OCI-LY1 (cell line): ENCODE results near the gene MICU1.
"Not testable (repeated sequence)": the region's sequence is repeated elsewhere in the genome, so short reads cannot be mapped to it uniquely, and the experiment has no call there.

ENCODE experiments used
- H2AFZ ChIP-seq: fragments of 200-600 bp; sonication (generic), shearing (Covaris generic); 2 replicates; pipeline ENCODE4 v1.6.0; 2014; ENCODE audit warnings: antibody characterized with exemption, mild to moderate bottlenecking, low read length
- H3F3A ChIP-seq: fragments of 200-600 bp; sonication (generic), shearing (Covaris generic); 2 replicates; pipeline ENCODE4 v1.6.0; 2014; ENCODE audit warnings: mild to moderate bottlenecking, antibody characterized with exemption, low read length, moderate library complexity; ENCODE audit not compliant: insufficient read depth
- H3K27ac ChIP-seq: fragments of 200-600 bp; sonication (generic); 2 replicates; pipeline ENCODE4 v1.5.1; 2014; ENCODE audit warnings: low read length, mixed run types, mild to moderate bottlenecking, low read depth; ENCODE audit not compliant: poor library complexity, severe bottlenecking
- H3K27me3 ChIP-seq: fragments of 200-600 bp; sonication (generic); 2 replicates; pipeline ENCODE4 v1.6.0; 2014; ENCODE audit warnings: antibody characterized with exemption, mild to moderate bottlenecking, low read length, moderate library complexity; ENCODE audit not compliant: insufficient read depth
- H3K36me3 ChIP-seq: fragments of 200-600 bp; sonication (generic); 2 replicates; pipeline ENCODE4 v1.6.1; 2014; ENCODE audit warnings: mild to moderate bottlenecking, antibody characterized with exemption, low read length, moderate library complexity, mixed read lengths; ENCODE audit not compliant: insufficient read depth
- H3K4me1 ChIP-seq: fragments of 200-600 bp; sonication (generic); 2 replicates; pipeline ENCODE4 v1.5.1; 2014; ENCODE audit warnings: mild to moderate bottlenecking, low read length, moderate library complexity; ENCODE audit not compliant: insufficient read depth, severe bottlenecking
- H3K4me2 ChIP-seq: fragments of 200-600 bp; sonication (generic), shearing (Covaris generic); 2 replicates; pipeline ENCODE4 v1.6.1; 2014; ENCODE audit warnings: low read length
- H3K4me3 ChIP-seq: fragments of 200-600 bp; sonication (generic); 2 replicates; pipeline ENCODE4 v1.5.1; 2014; ENCODE audit warnings: low read length, low read depth, mild to moderate bottlenecking, mixed read lengths; ENCODE audit not compliant: poor library complexity, severe bottlenecking
- H3K79me2 ChIP-seq: fragments of 200-600 bp; shearing (Covaris generic); 2 replicates; pipeline ENCODE4 v1.6.1; 2016; ENCODE audit warnings: mixed run types, low read length, mixed read lengths; ENCODE audit not compliant: insufficient read depth
- H3K9ac ChIP-seq: fragments of 200-600 bp; sonication (generic), shearing (Covaris generic); 2 replicates; pipeline ENCODE4 v1.6.1; 2014; ENCODE audit warnings: mild to moderate bottlenecking, low read length, mixed read lengths
- H3K9me2 ChIP-seq: fragments of 200-600 bp; sonication (generic), shearing (Covaris generic); 2 replicates; pipeline ENCODE4 v1.6.1; 2014; ENCODE audit warnings: low read depth, mild to moderate bottlenecking, low read length, mixed read lengths
- H3K9me3 ChIP-seq: fragments of 200-600 bp; shearing (Covaris generic); 2 replicates; pipeline ENCODE4 v1.6.1; 2014; ENCODE audit warnings: low read length, mixed read lengths
- H4K20me1 ChIP-seq: fragments of 200-600 bp; sonication (generic), shearing (Covaris generic); 2 replicates; pipeline ENCODE4 v1.6.0; 2016; ENCODE audit warnings: mild to moderate bottlenecking, low read length; ENCODE audit not compliant: insufficient read depth
- EZH2 ChIP-seq: fragments of 200-600 bp; sonication (generic), shearing (Covaris generic); IDR thresholded peaks from 2 replicates; pipeline ENCODE4 v1.8.0; 2017; ENCODE audit warnings: borderline replicate concordance, mixed run types, mild to moderate bottlenecking, antibody characterized with exemption, low read length, moderate library complexity, mixed read lengths
- TF ChIP-seq, protein P1 (sequence below): fragments of 200-600 bp; sonication (generic), shearing (Covaris generic); IDR thresholded peaks from 2 replicates; pipeline ENCODE4 v1.5.1; 2017; ENCODE audit warnings: mild to moderate bottlenecking, antibody characterized with exemption, low read length, moderate library complexity, mixed read lengths

MICU1 gene

GRCh38 chr10:72470666-72471065, 155.2 kb downstream of the MICU1 start:
- no peak for TF ChIP-seq EZH2
- TF ChIP-seq, protein P1, sequence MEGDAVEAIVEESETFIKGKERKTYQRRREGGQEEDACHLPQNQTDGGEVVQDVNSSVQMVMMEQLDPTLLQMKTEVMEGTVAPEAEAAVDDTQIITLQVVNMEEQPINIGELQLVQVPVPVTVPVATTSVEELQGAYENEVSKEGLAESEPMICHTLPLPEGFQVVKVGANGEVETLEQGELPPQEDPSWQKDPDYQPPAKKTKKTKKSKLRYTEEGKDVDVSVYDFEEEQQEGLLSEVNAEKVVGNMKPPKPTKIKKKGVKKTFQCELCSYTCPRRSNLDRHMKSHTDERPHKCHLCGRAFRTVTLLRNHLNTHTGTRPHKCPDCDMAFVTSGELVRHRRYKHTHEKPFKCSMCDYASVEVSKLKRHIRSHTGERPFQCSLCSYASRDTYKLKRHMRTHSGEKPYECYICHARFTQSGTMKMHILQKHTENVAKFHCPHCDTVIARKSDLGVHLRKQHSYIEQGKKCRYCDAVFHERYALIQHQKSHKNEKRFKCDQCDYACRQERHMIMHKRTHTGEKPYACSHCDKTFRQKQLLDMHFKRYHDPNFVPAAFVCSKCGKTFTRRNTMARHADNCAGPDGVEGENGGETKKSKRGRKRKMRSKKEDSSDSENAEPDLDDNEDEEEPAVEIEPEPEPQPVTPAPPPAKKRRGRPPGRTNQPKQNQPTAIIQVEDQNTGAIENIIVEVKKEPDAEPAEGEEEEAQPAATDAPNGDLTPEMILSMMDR: no peak

GRCh38 chr10:72467064-72467463, 158.8 kb downstream of the MICU1 start:
- not testable (repeated sequence) for H3K4me1 ChIP-seq, H3K9me2 ChIP-seq, H3K36me3 ChIP-seq, H4K20me1 ChIP-seq, H3K4me3 ChIP-seq, H2AFZ ChIP-seq, H3K27ac ChIP-seq, H3K79me2 ChIP-seq, H3K27me3 ChIP-seq, H3K4me2 ChIP-seq, H3F3A ChIP-seq, H3K9ac ChIP-seq, H3K9me3 ChIP-seq

More at GRCh38 chr10:72470666-72471065, 155.2 kb downstream of the MICU1 start:
- H3F3A ChIP-seq: no peaks in the 10 kb centered on the region
- no peaks in the 10 kb centered on the region for H3K9me3 ChIP-seq
- H3K9me2 ChIP-seq: no peaks in the 10 kb centered on the region
- no peak overlapping the region for H3K9ac ChIP-seq
- no peak overlapping the region for H3K27ac ChIP-seq
- H3K4me2 ChIP-seq: no peak overlapping the region
- no peaks in the 10 kb centered on the region for H4K20me1 ChIP-seq
- no peaks in the 10 kb centered on the region for H3K27me3 ChIP-seq
- H3K4me1 ChIP-seq: no peaks in the 10 kb centered on the region
- peaks cover 11% of the 10 kb centered on the region; the same call in 1 of the 2 replicates for H3K36me3 ChIP-seq
- H2AFZ ChIP-seq: no peak overlapping the region
- no peak overlapping the region for H3K4me3 ChIP-seq
- no peaks in the 10 kb centered on the region for H3K79me2 ChIP-seq

DNA sequence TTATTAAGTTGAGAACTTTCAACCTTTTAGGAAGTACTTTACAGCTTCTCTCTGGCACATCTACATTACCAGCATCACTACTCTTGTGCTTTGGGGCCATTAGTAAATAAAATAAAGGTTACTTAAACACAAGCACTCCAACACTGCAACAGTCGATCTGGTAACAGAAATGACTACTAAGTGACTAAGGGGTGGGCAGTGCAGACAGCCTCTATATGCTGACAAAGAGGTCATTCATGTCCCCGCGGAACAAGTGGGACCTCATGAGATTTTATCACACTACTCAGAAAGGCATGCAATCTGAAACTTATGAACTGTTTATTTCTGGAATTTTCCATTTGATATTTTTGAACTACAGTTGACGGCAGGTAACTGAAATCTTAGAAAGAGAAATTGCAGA, 159.9 kb downstream of the MICU1 start:
- no peak overlapping the region for H3K27ac ChIP-seq
- H4K20me1 ChIP-seq: no peaks in the 10 kb centered on the region
- H3K36me3 ChIP-seq: 0 out of 2 replicates have a peak, but pooled peaks cover 5% of the 10 kb centered on the region
- H3K27me3 ChIP-seq: no peaks in the 10 kb centered on the region
- no peak overlapping the region for H3K4me3 ChIP-seq
- H3K9me2 ChIP-seq: no peaks in the 10 kb centered on the region
- no peaks in the 10 kb centered on the region for H3K79me2 ChIP-seq
- no peak overlapping the region for H3K9ac ChIP-seq
- no peak overlapping the region for H2AFZ ChIP-seq
- H3K4me2 ChIP-seq: no peak overlapping the region
- TF ChIP-seq, protein P1: no peak
- TF ChIP-seq EZH2: no peak
- H3K9me3 ChIP-seq: no peaks in the 10 kb centered on the region
- H3F3A ChIP-seq: no peaks in the 10 kb centered on the region
- H3K4me1 ChIP-seq: no peaks in the 10 kb centered on the region

DNA sequence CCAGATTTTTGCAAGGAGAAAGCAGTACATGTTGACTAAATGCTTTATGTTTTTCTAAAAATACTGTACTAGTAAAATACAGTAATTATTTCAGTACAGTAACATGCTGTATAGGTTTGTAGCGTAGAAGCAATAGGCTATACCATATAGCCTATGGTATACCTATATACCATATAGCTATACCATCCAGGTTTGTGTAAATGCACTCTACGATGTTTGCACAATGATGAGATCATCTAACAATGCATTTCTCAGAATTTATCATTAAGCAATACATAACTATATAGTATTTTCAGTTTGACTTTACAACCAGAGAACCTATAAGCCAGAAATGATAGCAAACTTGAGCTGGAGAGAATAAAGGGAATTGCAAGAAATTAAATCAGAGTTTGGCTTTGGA, 161.4 kb downstream of the MICU1 start:
- H2AFZ ChIP-seq: no peak overlapping the region
- no peaks in the 10 kb centered on the region for H3F3A ChIP-seq
- H3K9me2 ChIP-seq: no peaks in the 10 kb centered on the region
- no peak overlapping the region for H3K4me2 ChIP-seq
- no peaks in the 10 kb centered on the region for H3K9me3 ChIP-seq
- H3K79me2 ChIP-seq: no peaks in the 10 kb centered on the region
- no peaks in the 10 kb centered on the region for H3K4me1 ChIP-seq
- H3K36me3 ChIP-seq: no peaks in the 10 kb centered on the region
- no peak overlapping the region for H3K27ac ChIP-seq
- H4K20me1 ChIP-seq: no peaks in the 10 kb centered on the region
- no peaks in the 10 kb centered on the region for H3K27me3 ChIP-seq
- no peak overlapping the region for H3K4me3 ChIP-seq
- TF ChIP-seq, protein P1: no peak
- no peak for TF ChIP-seq EZH2
- H3K9ac ChIP-seq: no peak overlapping the region
